ENCODE results near the gene MIOX. TPM values are rescaled to one million over a fixed set of nuclear protein-coding genes. Genes with fewer than 3 reads are reported as not detected.

The MIOX gene
- total RNA-seq, 1 experiment from 2014 or later: 0.39 TPM

DNA sequence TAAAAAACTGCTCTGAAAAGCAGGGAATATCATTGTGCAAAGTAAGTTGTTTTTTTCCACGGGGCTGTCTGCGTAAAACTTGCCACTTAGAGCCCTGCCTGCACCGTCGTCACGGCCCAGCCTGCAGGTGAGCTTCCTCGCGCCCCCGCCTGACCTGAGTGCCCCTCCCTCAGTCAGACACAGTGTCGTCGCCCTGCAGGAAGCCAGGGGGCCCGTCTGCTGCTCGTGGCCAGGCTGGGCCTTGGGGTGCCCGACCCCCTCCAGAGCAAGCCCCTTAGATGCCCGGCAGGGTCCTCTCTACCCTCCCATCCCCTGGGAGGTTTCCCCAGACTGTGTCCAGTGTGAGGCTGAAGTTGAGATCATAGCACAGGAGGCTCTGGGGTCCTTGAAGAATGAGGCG is 43.5 kb upstream of the MIOX start:
- no peaks in the 10 kb centered on the region for H3K79me2 ChIP-seq (ENCODE audit: insufficient read depth, low read length)
- CTCF ChIA-PET: no interaction called here
- no peak for TF ChIP-seq ELF1 (IDR thresholded peaks at IDR 0.05; ENCODE audit: borderline replicate concordance, low read depth)
- TF ChIP-seq, protein P1, sequence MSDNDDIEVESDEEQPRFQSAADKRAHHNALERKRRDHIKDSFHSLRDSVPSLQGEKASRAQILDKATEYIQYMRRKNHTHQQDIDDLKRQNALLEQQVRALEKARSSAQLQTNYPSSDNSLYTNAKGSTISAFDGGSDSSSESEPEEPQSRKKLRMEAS (IDR thresholded peaks at IDR 0.05): no peak
- no peak for TF ChIP-seq ZNF274 (IDR thresholded peaks at IDR 0.05; ENCODE audit: low read depth, low read length)
- TF ChIP-seq POLR2A (IDR thresholded peaks at IDR 0.05; ENCODE audit: borderline replicate concordance, extremely low read depth, insufficient read depth, insufficient read length): no peak
- TF ChIP-seq CTCF (IDR thresholded peaks at IDR 0.05 in 2 of 3, conservative IDR thresholded peaks at IDR 0.05 in 1 of 3; ENCODE audit: borderline replicate concordance in 1 of 3, insufficient read depth in 1 of 3, low read depth in 2 of 3, low read length in 2 of 3): no peak
- TF ChIP-seq EZH2phosphoT487 (IDR thresholded peaks at IDR 0.05; ENCODE audit: borderline replicate concordance): no peak
- TF ChIP-seq FOSL1 (IDR thresholded peaks at IDR 0.05; ENCODE audit: low read depth): no peak
- no peak for TF ChIP-seq CEBPB (IDR thresholded peaks at IDR 0.05; ENCODE audit: low read depth)
- no peak for TF ChIP-seq SP1 (IDR thresholded peaks at IDR 0.05; ENCODE audit: low read depth)
- no peak for TF ChIP-seq SIN3A (IDR thresholded peaks at IDR 0.05; ENCODE audit: low read depth)
- no peak for TF ChIP-seq EGR1 (IDR thresholded peaks at IDR 0.05; ENCODE audit: low read depth)
- POLR2A ChIA-PET: no interaction called here
- no TSS peak for BruUV-seq (replicated peaks)
- no peak overlapping the region for H3K4me2 ChIP-seq (ENCODE audit: low read length)
- H3K27ac ChIP-seq (ENCODE audit: low read depth, low read length): peak overlapping the region; percentile 18; the same call in 1 of the 2 replicates
- no peak overlapping the region for H2AFZ ChIP-seq (ENCODE audit: low read depth, low read length, poor library complexity, severe bottlenecking)
- peaks cover 3 to 10% of the 10 kb centered on the region in 2 experiments; a peak in 3 of 4 replicates for H3K36me3 ChIP-seq (ENCODE audit: control insufficient read depth in 1 of 2, insufficient read depth in 2 of 2, low read length in 2 of 2)
- H3K27me3 ChIP-seq (ENCODE audit: insufficient read depth, low read length): no peaks in the 10 kb centered on the region
- H3K4me3 ChIP-seq (replicated peaks in 1 of 2; ENCODE audit: low read depth in 1 of 2, low read length in 2 of 2): no peak overlapping the region
- RAD21 ChIA-PET (ENCODE audit: low non-redundant PET in 1 of 2, low total read pairs in 2 of 2, uncharacterized antibody in 2 of 2, unreplicated experiment in 2 of 2): no interaction called here
- H3K9me3 ChIP-seq (ENCODE audit: control insufficient read depth in 1 of 2, insufficient read depth in 1 of 2, low read depth in 1 of 2, low read length in 2 of 2): no peaks in the 10 kb centered on the region
- no peak for ATAC-seq
- no peak for DNase-seq (ENCODE audit: low read depth, low spot score)
- H3K4me1 ChIP-seq (ENCODE audit: control insufficient read depth in 1 of 2, insufficient read depth in 2 of 2, low read length in 2 of 2): peaks cover 0 to 4% of the 10 kb centered on the region in 2 experiments; a peak in 2 of 4 replicates
- H3K9me2 ChIP-seq (ENCODE audit: insufficient read depth): no peaks in the 10 kb centered on the region
- H3K9ac ChIP-seq (ENCODE audit: low read length): no peak overlapping the region
- intact Hi-C loops (cut with micrococcal nuclease): no loop called here
- H4K20me1 ChIP-seq (ENCODE audit: insufficient read depth): no peaks in the 10 kb centered on the region
